SK-N-SH (cell line): ENCODE data around the gene DEPDC5. TPM values are rescaled to one million over a fixed set of nuclear protein-coding genes. Genes with fewer than 3 reads are reported as not detected.

Experiments
- CTCF ChIA-PET: fragments of 300-600, 350-600 bp; formaldehyde crosslinking; extraction: SDS; loops from one replicate; lab custom pipeline; 2021; lab: Yijun Ruan, JAX
- POLR2A ChIA-PET: fragments of 350-600 bp; sonication (Branson Sonifier 250); formaldehyde crosslinking; extraction: SDS; loops from one replicate; lab custom pipeline; 2020; ENCODE audit warnings: antibody characterized with exemption, inconsistent platforms; lab: Yijun Ruan, JAX
- DNase-seq: peaks from one replicate; pipeline ENCODE4 v3.0.0; 2012
- H2AFZ ChIP-seq: fragments of 200-600 bp; sonication (generic); 2 replicates; pipeline ENCODE4 v1.8.1; 2016; ENCODE audit warnings: antibody characterized with exemption, mild to moderate bottlenecking, low read depth
- H3F3A ChIP-seq: fragments of 200-600 bp; sonication (generic); replicated peaks from 2 replicates; pipeline ENCODE3; 2016; ENCODE audit warnings: antibody characterized with exemption, mild to moderate bottlenecking; ENCODE audit not compliant: insufficient read depth
- H3K27ac ChIP-seq, 2 experiments: fragments of 200-500 bp in 1 of 2; fragments of 200-600 bp in 1 of 2; sonication (Bioruptor generic) in 1 of 2; sonication (generic), shearing (Covaris generic) in 1 of 2; 2 replicates each; pipeline versions ENCODE4 v1.5.1 to v1.6.1; 2014 to 2016; ENCODE audit warnings: low read depth in 2 of 2, inconsistent platforms in 1 of 2, low read length in 1 of 2, mild to moderate bottlenecking in 1 of 2, mixed read lengths in 1 of 2
- H3K27me3 ChIP-seq: fragments of 200-600 bp; sonication (generic), shearing (Covaris generic); 2 replicates; pipeline ENCODE4 v1.6.1; 2016; ENCODE audit warnings: mixed run types; ENCODE audit not compliant: insufficient read depth
- H3K36me3 ChIP-seq, 2 experiments: fragments of 200-500 bp in 1 of 2; fragments of 200-600 bp in 1 of 2; sonication (Bioruptor generic) in 1 of 2; sonication (generic) in 1 of 2; replicated peaks in 1 of 2; 2 replicates each; pipeline versions ENCODE3 to v1.5.1; 2014 to 2016; ENCODE audit warnings: low read length in 1 of 2, mild to moderate bottlenecking in 1 of 2; ENCODE audit not compliant: insufficient read depth in 2 of 2, control insufficient read depth in 1 of 2
- H3K4me1 ChIP-seq, 2 experiments: fragments of 200-500 bp in 1 of 2; fragments of 200-600 bp in 1 of 2; sonication (Bioruptor generic) in 1 of 2; sonication (generic), shearing (Covaris generic) in 1 of 2; 2 replicates each; pipeline versions ENCODE4 v1.5.1 to v1.6.1; 2014 to 2016; ENCODE audit warnings: low read depth in 1 of 2, low read length in 1 of 2, mixed run types in 1 of 2; ENCODE audit not compliant: insufficient read depth in 2 of 2, control insufficient read depth in 1 of 2
- H3K4me2 ChIP-seq: fragments of 200-600 bp; sonication (generic), shearing (Covaris generic); 2 replicates; pipeline ENCODE4 v1.6.1; 2017; ENCODE audit warnings: mixed run types
- H3K4me3 ChIP-seq, 2 experiments: fragments of 200-500 bp in 1 of 2; fragments of 200-600 bp in 1 of 2; sonication (Bioruptor generic) in 1 of 2; sonication (generic), shearing (Covaris generic) in 1 of 2; 2 replicates each; pipeline versions ENCODE4 v1.5.1 to v1.8.1; 2014 to 2016; ENCODE audit warnings: low read depth in 2 of 2, inconsistent platforms in 1 of 2, low read length in 1 of 2, mild to moderate bottlenecking in 1 of 2, mixed read lengths in 1 of 2, moderate library complexity in 1 of 2
- H3K79me2 ChIP-seq: fragments of 200-600 bp; sonication (generic); 2 replicates; pipeline ENCODE4 v1.8.1; 2017; ENCODE audit warnings: mild to moderate bottlenecking; ENCODE audit not compliant: insufficient read depth
- H3K9ac ChIP-seq: fragments of 200-600 bp; sonication (generic); 2 replicates; pipeline ENCODE4 v1.6.1; 2017; ENCODE audit warnings: mixed run types
- H3K9me2 ChIP-seq: fragments of 200-600 bp; sonication (generic); 2 replicates; pipeline ENCODE4 v1.6.1; 2017; ENCODE audit warnings: mixed run types
- H3K9me3 ChIP-seq: fragments of 200-600 bp; sonication (generic); 2 replicates; pipeline ENCODE4 v1.6.1; 2017; ENCODE audit warnings: mixed run types, mild to moderate bottlenecking, moderate library complexity
- H4K20me1 ChIP-seq: fragments of 200-600 bp; sonication (generic); 2 replicates; pipeline ENCODE4 v1.6.1; 2017; ENCODE audit warnings: mild to moderate bottlenecking, mixed run types; ENCODE audit not compliant: insufficient read depth
- CTCF ChIP-seq: fragments of 200-600 bp; sonication (generic); IDR thresholded peaks from 2 replicates; pipeline ENCODE4 v1.6.1; 2017; ENCODE audit warnings: antibody characterized with exemption, mild to moderate bottlenecking, moderate library complexity
- ELF1 ChIP-seq: IDR thresholded peaks from 2 replicates; pipeline ENCODE4 v1.4.0; 2012
- EP300 ChIP-seq, 2 experiments: IDR thresholded peaks; 2 replicates each; pipeline versions ENCODE4 v1.4.0 to v1.6.1; 2012; ENCODE audit warnings: borderline replicate concordance in 1 of 2, low read depth in 1 of 2, low read length in 1 of 2
- FOXM1 ChIP-seq: IDR thresholded peaks from 2 replicates; pipeline ENCODE4 v1.4.0; 2012; ENCODE audit warnings: low read depth, mild to moderate bottlenecking
- GATA2 ChIP-seq: sonication (generic); formaldehyde crosslinking; IDR thresholded peaks from 2 replicates; pipeline ENCODE4 v1.5.0; 2020; ENCODE audit warnings: mild to moderate bottlenecking, missing genetic modification reagents
- JUND ChIP-seq: IDR thresholded peaks from 2 replicates; pipeline ENCODE4 v1.4.0; 2012
- NFIC ChIP-seq: IDR thresholded peaks from 2 replicates; pipeline ENCODE4 v1.4.0; 2012; ENCODE audit warnings: borderline replicate concordance
- REST ChIP-seq: IDR thresholded peaks from 2 replicates; pipeline ENCODE4 v1.6.1; 2012; ENCODE audit warnings: mild to moderate bottlenecking, low read depth, low read length, moderate library complexity
- TCF12 ChIP-seq: IDR thresholded peaks from 2 replicates; pipeline ENCODE4 v1.4.0; 2012
- USF1 ChIP-seq: IDR thresholded peaks from 2 replicates; pipeline ENCODE4 v1.4.0; 2012; ENCODE audit warnings: low read depth, borderline replicate concordance
- USF2 ChIP-seq: fragments of 150-350 bp; IDR thresholded peaks from 2 replicates; pipeline ENCODE4 v1.6.1; 2017; ENCODE audit warnings: antibody characterized with exemption, low read length, low read depth, borderline replicate concordance
- YY1 ChIP-seq: IDR thresholded peaks from 2 replicates; pipeline ENCODE4 v1.4.0; 2012; ENCODE audit warnings: low read depth, mild to moderate bottlenecking
- WGBS: methylation state at CpG from one replicate; pipeline ENCODE4 v1.1.6; 2017; ENCODE audit warnings: low lambda C conversion rate; 5-methylcytosine and 5-hydroxymethylcytosine counted together
- polyA plus RNA-seq, 3 experiments: library from polyadenylated mRNA; depleted of rRNA; stranded (reverse); fragments of >200 nt; gene quantifications; 2 replicates each; pipeline ENCODE4 v1.2.3, GENCODE V29; 2012

The DEPDC5 gene
- polyA plus RNA-seq, 1 of the 3 experiments (the other 2 are of a cell fraction), result 7.8 TPM

- CTCF ChIA-PET, result interaction anchor here (1.6 kb wide), 1 partner anchor 23 kb away, joined by 3 read pairs; no protein-coding TSS in a partner anchor
- no peak for DNase-seq
- Histone ChIP-seq H3K27ac (no peak overlapping the region), H4K20me1 (peaks cover 12% of the 10 kb centered on the region; the same call in 1 of the 2 replicates), H2AFZ (no peak overlapping the region), H3K27me3 (no peaks in the 10 kb centered on the region), H3K4me3 (no peak overlapping the region), H3K36me3 (peaks cover 7 to 12% of the 10 kb centered on the region in 2 experiments), H3K4me1 (peaks cover 4 to 8% of the 10 kb centered on the region in 2 experiments; a peak in 2 of 4 replicates), H3K4me2 (no peak overlapping the region; the same call in 1 of the 2 replicates), H3K9me3 (no peaks in the 10 kb centered on the region), H3K9ac (no peak overlapping the region), H3F3A (no peaks in the 10 kb centered on the region), H3K9me2 (no peaks in the 10 kb centered on the region), H3K79me2 (peaks cover 96% of the 10 kb centered on the region)
- POLR2A ChIA-PET, result no interaction called here
- 98% methylated on average over 7 of the region's 7 CpGs for WGBS
- TF ChIP-seq FOXM1, result no peak
- no peak for TF ChIP-seq TCF12
- TF ChIP-seq GATA2 (CRISPR knock-in tag), result no peak
- TF ChIP-seq ELF1, result no peak
- no peak for TF ChIP-seq USF1
- TF ChIP-seq EP300 (IDR thresholded peaks at IDR 0.05; ENCODE audit: borderline replicate concordance in 1 of 2, low read depth in 1 of 2, low read length in 1 of 2), result no peak
- no peak for TF ChIP-seq JUND
- no peak for TF ChIP-seq USF2
- TF ChIP-seq REST, result no peak
- no peak for TF ChIP-seq YY1
- TF ChIP-seq NFIC, result no peak
- no peak for TF ChIP-seq CTCF
These were observed 20.2 kb upstream of the DEPDC5 start for GRCh38 chr22:31733580-31734079.
